Islet of Langerhans (tissue), 1 donor: ENCODE data around the gene IPCEF1.

Experiments
- FAIRE-seq: peaks from one replicate; lab custom pipeline; 2011; peaks lifted over from hg19 to GRCh38; lab: Jason Lieb, UNC

Gene IPCEF1

DNA sequence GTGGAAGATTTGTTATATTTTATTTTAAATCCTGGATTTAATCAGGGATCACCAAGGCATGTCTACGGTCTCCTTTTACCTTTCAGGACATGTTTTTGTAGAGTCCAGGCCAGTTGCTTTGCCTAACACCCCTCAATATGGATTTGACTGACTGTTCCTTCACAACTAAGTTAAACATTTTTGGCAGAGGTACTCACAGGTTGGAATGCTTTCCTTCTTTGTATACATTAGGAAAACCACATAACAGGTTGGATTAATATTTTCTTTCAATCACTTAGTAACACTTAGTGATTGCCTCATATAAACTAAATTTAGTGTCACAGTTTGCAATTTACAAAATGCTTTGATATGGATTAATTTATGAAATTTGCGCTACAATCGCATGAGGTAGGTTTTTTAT lies 64.5 kb downstream of the IPCEF1 start:
- no peak for FAIRE-seq

DNA sequence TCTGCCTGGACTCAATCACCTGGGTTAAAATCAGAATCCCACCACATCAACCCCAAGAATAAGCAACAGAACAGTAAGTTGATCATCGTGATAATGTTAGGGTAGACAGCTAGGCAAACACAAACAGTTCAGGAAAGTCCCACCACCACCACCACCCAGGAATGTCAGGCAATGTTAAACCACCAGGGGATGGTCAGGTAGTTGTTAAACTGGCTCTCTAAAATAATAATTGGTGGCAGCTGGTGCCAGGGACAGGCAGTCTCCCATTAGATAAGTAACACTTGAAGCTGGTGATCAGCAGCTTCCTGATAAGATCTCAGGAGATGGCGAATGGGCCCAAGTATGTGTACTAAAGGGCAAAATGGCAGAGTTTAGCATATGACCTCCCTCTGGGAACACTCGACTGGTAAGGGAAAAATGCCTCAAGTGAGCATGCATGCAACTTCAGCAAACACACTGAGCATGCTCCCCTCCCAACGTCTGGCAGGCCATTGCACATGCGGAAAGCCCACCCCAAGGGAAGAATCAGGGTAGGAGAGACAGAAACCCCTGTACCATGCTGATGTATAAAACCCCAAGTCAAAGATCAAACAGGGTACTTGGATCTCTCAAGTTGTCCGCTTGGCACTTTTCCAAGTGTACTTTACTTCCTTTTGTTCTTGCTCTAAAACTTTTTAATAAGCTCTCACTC lies 66.6 kb downstream of the IPCEF1 start:
- no peak for FAIRE-seq

DNA sequence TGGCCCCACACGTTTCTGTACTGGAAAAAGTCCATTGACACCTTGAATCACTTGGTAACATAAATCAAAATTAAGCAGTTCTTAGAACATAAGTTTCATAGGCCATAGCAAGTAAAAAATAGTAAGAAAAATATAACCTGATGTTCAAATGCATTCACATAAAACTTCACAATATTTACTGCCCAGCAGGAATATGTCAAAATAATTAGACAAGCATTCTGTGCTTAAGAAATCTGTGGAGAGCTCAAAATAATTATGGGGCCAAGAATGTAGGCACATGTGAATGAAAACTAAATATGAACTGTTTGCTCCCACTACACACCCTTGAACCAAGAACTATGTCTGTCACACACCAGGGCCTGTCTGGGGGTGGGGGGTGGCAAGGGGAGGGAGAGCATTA lies 70.8 kb downstream of the IPCEF1 start:
- no peak for FAIRE-seq

DNA sequence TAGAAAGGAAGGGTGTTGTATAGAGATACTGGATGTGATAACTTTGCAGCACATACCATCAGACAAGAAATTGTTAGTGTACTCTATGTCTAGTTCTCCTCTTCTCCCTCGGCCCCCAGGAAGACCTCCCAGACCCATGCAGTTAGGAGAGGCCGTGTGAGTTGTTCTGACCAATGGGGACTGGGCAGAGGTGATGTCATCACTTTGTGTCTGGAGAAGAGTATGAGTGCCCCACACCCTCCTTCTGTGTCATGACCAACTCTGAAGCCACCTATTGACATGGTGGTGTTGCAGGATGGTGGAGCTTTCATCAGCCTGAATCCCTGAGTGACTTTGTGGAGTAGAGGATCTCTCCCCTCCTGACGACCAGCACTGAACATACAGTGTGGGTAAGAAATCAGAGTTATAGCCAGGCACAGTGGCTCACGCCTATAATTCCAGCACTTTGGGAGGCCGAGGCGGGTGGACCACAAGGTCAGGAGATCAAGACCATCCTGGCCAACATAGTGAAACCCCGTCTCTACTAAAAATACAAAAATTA lies 72.2 kb downstream of the IPCEF1 start:
- FAIRE-seq: no peak

DNA sequence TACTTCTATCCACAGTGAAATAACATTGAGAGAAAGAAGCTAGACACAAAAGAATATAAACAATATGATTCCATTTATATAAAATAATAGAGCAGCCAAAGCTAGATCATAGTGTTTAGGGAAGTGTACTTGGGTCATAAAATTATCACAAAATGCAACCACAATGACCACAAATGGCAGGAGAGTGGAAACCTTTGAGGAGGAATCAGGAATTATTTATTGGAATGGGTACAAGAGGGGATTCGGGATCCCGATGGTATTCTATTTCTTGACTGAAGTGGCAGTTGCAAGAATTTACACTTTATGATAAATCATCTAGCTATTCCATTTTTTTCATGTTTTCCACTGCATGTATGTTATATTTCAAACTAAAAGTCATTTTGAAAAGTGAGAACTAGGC lies 76.1 kb downstream of the IPCEF1 start:
- no peak for FAIRE-seq

DNA sequence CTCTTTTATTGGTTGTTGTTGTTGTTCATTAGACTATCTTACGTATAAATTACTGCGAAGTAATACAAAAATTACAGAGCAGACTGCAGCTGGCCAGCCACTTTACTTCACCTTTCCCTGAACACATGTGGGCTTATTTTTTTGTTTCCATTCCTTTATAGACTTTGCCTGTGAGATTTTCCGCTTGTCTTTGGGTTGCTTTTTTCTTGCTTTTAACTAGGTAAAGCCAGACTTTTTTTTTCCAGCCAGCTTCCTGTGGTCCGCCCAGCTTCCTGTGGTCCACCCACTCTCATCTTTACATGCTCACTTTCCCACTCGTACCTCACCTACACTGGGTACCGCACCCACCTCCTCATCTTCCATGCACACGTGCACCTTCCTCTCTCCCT lies 79.0 kb downstream of the IPCEF1 start:
- no peak for FAIRE-seq

DNA sequence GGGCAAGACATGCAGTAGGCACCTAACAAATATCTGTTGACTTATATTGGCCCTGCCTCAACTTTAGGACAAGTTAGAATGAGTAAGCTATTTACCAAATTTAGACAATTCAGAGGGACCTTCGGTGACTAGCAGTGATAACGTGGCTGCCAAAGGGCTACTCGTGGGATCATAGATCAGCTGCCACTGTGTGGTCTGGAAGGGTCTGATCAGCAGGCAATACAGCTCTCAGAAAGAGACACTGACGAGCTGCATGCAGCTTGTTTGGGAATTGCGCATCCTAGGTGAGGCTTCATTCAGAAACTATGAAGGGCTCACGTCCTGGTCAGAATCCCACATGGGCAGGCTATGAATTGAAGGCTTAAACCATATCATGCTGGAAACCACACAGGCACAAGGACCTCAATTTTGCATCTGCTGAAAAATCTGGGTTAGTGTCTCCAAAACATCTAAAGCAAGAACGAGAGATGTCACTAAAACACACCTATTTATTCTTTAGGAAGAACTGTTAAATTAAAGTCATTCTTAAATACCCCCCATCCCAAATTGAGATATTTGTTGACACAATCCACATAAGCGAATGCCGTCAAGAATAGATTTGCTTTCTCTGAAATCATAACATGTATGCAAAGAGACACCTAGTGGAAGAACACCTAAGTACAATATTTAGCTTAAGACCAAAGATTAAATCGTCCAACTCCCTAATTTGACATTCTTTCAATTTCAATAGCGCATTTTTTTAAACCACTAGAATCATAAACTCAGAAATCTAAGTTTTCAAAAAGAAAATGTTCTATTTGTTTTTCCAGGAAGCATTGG lies 79.6 kb downstream of the IPCEF1 start:
- FAIRE-seq: peak; percentile 98

DNA sequence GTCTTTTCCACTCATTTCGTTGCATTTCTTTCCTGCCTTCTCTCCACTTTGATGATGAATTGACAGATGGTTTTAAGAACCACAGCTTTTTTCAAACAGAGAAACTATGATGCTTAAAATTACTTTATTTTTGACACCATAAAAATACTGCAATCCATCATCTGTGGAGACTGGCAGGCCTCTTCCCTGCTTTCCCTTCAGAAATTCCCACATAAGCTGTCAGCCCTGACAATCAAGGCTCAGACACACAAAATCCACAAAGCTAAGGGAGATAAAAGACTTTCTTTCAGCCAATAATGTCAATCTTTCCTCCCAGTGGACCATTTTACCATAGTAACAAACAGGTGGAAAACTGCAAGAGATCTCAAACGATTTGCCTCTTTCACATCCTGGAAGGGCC lies 82.4 kb downstream of the IPCEF1 start:
- FAIRE-seq: no peak

DNA sequence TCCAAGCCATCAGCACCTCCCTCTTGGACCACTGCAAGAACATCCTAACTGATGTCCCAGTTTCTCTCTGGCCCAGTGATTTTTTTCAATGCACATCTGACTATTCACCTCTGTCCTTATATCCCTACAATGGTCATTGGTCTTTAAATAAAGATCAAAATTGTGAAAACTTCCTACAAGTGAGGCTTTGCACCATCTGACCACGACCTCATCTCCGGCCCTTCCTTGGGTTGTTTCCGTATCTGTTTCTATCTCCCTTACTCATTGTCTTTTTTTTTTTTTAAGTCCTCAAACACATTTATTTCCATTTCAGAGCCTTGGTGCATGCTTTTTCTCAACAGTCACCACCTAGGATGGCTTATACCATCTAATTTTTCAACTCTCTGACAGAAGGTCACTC lies 88.1 kb downstream of the IPCEF1 start:
- no peak for FAIRE-seq

DNA sequence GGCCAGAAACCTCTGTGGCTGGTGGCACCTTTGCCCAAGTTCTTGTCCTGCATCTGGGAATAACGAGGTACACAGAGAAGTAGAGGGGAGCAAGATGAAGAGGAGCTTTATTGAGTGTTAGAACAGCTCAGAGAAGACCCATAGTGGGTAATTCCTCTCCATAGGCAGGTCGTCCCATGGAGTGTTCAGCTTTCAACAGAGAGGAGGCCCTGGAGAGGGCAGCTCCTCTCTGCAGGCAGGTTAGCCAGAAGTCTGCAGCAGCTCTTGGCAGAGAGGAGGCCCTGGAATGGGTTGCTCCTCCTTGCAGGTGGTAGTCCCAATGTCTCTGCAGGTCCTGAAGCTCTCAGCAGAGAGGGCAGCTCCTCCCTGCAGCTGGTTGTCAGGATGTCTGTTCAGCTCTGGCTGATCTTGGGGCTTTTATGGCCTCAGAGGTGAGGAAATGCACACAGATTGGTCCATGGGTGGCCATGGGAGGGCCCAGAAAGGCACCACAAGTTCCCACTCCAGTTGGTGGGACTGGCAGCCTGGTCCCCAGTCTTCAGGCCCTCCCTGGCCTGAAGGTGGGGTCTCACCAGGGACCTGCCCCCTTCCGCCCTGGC lies 89.0 kb downstream of the IPCEF1 start:
- FAIRE-seq: no peak

DNA sequence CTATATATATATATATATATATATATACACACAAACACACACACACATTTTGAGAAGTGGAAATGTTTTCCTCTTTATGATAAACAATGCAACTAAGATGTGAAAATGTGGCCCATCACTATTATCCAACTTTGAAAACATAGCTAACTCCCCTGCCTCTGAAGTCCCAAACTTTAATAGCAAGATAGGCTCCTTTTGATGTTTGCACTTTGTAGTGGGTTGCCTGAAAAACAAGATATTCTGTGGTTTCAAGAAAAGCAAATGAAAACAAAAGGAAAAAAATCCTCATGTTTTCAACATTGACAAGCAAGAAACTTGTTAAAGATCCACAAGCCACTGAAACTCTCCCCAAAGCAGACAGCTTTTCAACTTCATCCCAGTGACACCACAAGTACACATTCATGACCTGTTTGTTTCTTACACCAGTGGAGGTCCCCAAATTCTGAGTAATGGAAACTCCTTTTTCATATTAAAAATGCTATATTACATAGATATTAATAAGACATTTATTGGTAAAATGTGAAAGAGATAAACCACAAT lies 90.0 kb downstream of the IPCEF1 start:
- no peak for FAIRE-seq

DNA sequence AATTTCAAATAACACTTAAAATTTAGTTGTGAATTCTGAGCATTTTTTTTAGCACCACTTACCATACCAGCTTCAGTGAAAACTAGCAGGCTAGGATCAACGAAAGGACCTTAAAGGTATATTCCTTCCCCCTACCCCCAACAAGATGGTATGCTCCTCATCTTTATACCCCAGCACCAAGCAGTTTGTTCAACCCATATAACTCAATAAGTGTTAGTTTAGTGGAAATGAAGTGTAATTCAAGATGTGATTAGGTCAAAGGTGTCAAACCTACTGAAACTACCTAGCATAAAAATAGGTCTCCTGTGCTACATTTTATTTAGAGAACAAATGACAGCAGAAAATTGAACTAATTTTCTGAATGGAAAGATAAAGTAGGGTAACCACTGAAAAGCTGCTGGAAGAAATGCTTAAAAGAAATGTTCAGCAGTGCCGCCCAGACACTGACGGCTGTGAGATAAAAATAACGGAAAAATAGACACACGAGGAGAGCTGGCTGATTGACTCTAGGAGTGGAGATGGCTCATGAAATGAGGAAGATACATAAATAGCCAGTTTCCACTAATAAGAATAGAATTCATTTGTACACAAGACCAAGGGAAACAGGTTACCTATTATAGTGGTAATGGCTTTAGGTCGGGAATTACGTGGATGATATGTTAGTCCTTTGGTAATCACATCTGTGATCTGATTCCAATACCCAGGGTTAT lies 94.8 kb downstream of the IPCEF1 start:
- FAIRE-seq: no peak

DNA sequence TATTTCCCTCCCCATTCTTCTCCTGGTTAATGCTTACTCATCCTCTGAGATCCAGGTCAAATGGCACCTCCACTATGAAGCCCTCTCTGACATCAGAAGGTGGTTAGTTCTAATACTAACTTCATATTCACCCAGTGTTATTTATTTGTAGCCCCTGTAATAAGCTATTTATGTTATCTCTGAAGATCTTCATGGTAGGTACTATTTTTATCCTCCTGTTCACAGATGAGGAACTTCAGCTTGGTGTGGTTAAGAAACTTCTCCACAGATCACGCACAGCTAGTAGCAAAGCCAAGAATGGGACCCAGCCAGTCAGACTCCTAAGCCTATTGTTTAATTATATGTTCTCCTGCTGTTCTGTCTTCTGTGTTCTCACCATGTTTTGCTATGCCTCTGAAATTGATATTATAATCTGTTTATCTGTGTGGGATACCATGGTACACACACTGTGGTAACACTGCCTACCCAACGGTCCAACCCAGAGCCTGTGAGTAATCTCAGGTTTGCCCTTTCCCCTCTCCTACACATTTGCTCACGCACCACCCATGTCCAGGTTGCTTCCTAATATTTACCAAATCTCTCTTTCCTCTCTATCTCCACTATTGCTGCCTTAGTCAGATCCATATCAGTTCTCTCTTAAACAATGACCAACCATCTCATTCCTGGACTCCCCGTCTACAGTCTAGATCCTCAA lies 98.4 kb downstream of the IPCEF1 start:
- FAIRE-seq: no peak

DNA sequence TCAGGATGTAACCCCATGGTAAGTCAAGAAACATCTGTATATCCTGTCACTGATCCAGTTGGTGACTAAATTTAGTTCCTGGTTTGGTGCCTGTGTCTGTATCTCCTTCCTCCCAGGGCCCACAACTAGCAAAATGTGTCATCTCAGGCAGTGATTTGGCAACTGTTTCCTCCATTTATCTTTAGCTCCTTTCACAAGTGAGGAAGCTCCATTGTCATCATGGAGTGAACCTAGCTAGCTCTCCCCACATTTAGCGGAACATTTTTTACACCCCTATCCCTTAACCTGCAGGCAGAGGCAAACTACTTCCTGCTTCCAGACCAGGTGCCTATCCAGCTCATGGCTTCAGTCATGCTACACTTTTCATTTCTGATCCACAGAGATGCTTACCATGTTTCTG lies 99.5 kb downstream of the IPCEF1 start:
- FAIRE-seq: no peak

DNA sequence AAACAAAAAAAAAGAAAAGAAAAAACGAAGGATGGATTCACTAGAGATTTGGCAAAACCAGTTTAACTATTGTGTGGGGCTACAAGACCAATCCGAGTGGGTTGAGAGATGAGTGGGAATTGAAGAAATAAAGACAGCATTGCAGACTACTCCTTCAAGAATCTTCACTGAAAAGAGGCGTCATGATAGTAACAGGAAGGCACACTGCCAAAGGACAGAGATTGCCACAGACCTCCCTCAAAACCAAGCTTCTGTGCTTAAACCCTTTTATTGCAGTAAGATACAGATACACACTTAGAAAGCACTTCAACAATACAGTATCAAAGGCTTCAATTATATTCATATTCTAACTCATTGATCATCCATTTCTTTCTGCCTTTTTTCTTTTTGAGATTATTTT lies 103.9 kb downstream of the IPCEF1 start:
- no peak for FAIRE-seq

DNA sequence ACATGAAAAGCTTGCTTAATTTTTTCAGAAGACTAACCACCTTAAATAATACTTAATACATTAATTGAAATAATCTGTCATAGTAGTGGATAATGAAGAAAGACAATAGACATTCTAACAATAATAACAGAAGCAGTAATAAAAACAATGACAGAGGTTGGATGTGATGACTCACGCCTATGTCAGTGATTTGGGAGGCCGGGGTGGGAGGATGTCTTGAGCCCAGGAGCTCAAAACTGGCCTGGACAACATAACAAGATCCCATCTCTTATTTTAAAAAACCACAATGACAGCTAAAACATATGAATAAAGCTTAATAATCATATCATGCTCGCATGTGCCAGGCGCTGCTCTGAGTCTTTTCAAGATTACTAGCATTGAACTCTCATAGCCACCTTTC lies 105.5 kb downstream of the IPCEF1 start:
- FAIRE-seq: no peak

DNA sequence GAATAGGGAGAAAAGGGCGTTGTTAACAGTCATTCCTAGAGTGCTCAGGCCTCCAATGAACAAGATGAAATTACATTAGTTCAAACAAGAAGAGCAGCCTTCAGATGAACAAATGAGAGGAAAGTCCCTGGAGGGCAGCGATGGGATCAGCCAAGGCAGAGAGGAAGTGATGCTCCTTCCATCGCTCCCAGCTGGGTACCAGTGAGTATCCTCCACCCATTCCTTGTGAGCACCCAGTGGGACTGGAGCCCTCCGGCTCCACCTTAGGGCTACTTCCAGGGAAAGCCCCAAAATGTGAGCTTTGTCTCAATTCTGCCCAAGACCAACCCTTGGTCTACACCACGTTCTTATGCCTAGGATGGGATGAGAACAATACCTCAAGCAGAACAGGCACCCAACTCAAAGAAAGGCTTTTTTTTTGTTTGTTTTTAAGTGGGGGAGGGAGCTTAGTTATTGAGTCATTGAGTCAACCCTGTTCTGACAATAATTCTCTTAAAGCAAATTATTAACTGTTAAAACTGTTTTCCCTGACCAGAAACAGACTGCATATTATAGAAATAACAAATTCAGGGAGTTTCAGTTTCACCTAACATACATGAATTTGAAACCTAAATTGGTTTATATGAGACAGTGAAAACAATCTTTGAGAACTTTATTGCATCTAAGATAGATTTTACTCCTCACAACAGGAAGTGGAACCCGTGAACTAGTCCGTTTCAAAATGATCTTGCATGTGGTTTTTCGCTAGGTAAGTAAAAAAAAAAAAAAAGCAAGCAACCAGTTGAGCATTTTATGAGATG lies 106.9 kb downstream of the IPCEF1 start:
- no peak for FAIRE-seq

DNA sequence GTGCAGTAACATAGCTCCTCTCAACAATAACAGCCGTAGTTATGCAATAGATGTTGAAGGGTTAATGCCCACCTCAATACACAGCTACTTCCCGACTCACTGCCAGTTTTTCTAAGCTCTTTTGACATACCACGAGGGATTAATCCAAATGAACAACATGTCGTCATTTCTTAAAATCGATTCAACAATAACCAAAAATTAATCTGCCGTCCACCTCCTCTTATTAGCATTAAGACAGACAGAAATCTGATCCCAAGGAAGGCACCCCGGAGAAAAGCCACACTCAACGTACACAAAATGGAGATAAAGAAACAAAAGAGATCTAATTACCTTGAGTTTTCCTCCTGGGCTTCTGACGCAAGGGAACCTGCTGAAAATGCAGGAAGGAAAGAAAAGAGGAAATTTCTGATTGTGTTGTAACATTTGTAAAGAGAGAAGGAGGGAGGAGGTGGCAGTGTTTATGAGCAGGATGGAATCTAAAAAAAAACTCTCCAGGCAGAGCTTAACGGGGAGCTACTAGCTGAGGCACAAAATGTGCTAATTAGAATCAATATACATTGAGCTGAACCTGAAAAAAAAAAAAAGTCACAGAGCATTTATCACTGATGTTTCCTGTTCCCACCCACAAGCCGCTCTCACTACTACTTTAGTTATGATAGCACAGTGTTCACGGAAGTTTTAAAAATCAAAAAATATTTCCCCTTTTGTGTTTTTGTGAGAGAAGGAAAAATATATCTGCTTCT lies 109.3 kb downstream of the IPCEF1 start:
- FAIRE-seq: no peak

DNA sequence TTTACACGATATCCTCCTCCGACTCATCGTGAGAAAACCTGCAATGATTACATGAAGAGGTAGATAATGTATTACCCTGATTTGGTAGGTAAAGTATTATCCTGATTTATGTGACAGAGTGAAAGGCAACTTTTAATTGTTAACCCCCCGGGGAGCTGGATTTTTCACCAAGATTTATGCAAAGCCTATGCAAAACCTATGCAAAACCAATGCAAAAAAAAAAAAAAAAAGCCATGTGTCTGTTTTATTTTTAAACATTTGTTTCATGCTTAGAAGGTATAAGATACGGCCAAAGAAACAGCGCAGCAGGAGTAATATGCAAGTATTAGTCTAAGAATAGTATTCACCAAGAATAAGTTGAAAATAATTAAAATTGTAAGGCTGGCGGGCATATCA lies 109.9 kb downstream of the IPCEF1 start:
- no peak for FAIRE-seq

DNA sequence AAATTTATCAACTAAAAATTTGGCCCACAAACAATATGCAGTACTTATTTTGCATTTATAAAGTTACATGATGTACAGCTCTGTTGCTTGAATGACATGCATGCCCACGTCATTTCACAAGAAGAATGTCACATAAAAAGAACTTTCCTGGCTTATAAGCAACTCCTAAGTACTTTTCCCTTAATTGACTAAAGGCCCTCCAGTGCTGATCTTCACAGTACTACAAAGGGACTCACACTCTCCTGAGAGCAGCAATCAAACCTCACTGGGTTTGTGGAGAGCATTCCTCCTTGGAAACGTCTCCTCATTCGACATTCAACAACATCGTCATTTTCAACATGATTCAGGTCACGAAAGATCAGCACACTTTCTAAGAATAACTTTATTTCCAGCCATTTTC lies 111.1 kb downstream of the IPCEF1 start:
- FAIRE-seq: no peak
